IMR-90 (cell line): ENCODE measurements around the gene ACE2. TPM values are rescaled to one million over a fixed set of nuclear protein-coding genes. Genes with fewer than 3 reads are reported as not detected.

Experiments used
- ATAC-seq: fragments of 200-7000 bp; cut with Tn5 transposase; 2 replicates; pipeline ENCODE4 v1.9.1; 2020; ENCODE audit warnings: low read depth, mild to moderate bottlenecking, moderate library complexity
- BruUV-seq: library from RNA; stranded (reverse); fragments of 400-500 nt; replicated peaks from 2 replicates; lab custom pipeline; 2021; lab: Mats Ljungman, UMichigan
- CTCF ChIA-PET: fragments of 300-600 bp; formaldehyde crosslinking; extraction: SDS; loops from one replicate; lab custom pipeline; 2021; ENCODE audit warnings: antibody characterized with exemption; lab: Yijun Ruan, JAX
- POLR2A ChIA-PET: fragments of 300-600 bp; sonication (Branson Sonifier 250); formaldehyde crosslinking; loops from one replicate; lab custom pipeline; 2022; ENCODE audit warnings: antibody characterized with exemption; ENCODE audit not compliant: unreplicated experiment; lab: Charles Lee
- DNase-seq: peaks from one replicate; pipeline ENCODE4 v3.0.0; 2013
- H2AFZ ChIP-seq: replicated peaks from 2 replicates; pipeline ENCODE3; 2013; ENCODE audit warnings: low read length, mild to moderate bottlenecking; ENCODE audit not compliant: poor library complexity
- H2AK5ac ChIP-seq: 2 replicates; pipeline ENCODE4 v1.6.1; 2013; ENCODE audit warnings: low read depth, low read length, inconsistent platforms
- H2AK9ac ChIP-seq: replicated peaks from 2 replicates; pipeline ENCODE3; 2013; ENCODE audit warnings: mild to moderate bottlenecking, low read depth, low read length, moderate library complexity; ENCODE audit not compliant: poor library complexity
- H2BK120ac ChIP-seq: 2 replicates; pipeline ENCODE4 v1.6.1; 2013; ENCODE audit warnings: low read depth, low read length, inconsistent platforms
- H2BK15ac ChIP-seq: 3 replicates; pipeline ENCODE4 v1.6.1; 2013; ENCODE audit warnings: low read depth, low read length, inconsistent platforms
- H2BK20ac ChIP-seq: 2 replicates; pipeline ENCODE4 v1.6.1; 2013; ENCODE audit warnings: low read depth, mild to moderate bottlenecking, inconsistent platforms, low read length, moderate library complexity
- H2BK5ac ChIP-seq: 2 replicates; pipeline ENCODE4 v1.6.1; 2013; ENCODE audit warnings: mild to moderate bottlenecking, low read depth, low read length, inconsistent platforms; ENCODE audit not compliant: poor library complexity, severe bottlenecking
- H3K14ac ChIP-seq: replicated peaks from 2 replicates; pipeline ENCODE4 v1.6.1; 2013; ENCODE audit warnings: low read depth, low read length, inconsistent platforms
- H3K18ac ChIP-seq: 2 replicates; pipeline ENCODE4 v1.6.1; 2013; ENCODE audit warnings: low read depth, low read length, control low read depth
- H3K23ac ChIP-seq: 2 replicates; pipeline ENCODE4 v1.6.1; 2013; ENCODE audit warnings: low read depth, low read length, inconsistent platforms
- H3K27ac ChIP-seq: 2 replicates; pipeline ENCODE4 v1.5.1; 2013; ENCODE audit warnings: mild to moderate bottlenecking, control low read depth, low read length; ENCODE audit not compliant: insufficient read depth
- H3K27me3 ChIP-seq: 2 replicates; pipeline ENCODE4 v1.6.1; 2013; ENCODE audit warnings: low read length; ENCODE audit not compliant: control insufficient read depth, insufficient read depth
- H3K36me3 ChIP-seq: 2 replicates; pipeline ENCODE4 v1.6.1; 2013; ENCODE audit warnings: low read length, mixed read lengths; ENCODE audit not compliant: control insufficient read depth, insufficient read depth
- H3K4ac ChIP-seq: 2 replicates; pipeline ENCODE4 v1.6.1; 2013; ENCODE audit warnings: low read depth, low read length, inconsistent platforms
- H3K4me1 ChIP-seq: 2 replicates; pipeline ENCODE4 v1.6.1; 2013; ENCODE audit warnings: low read length, mixed read lengths; ENCODE audit not compliant: control insufficient read depth, insufficient read depth
- H3K4me2 ChIP-seq: 2 replicates; pipeline ENCODE4 v1.6.1; 2013; ENCODE audit warnings: low read depth, mild to moderate bottlenecking, control low read depth, low read length, moderate library complexity
- H3K4me3 ChIP-seq: 2 replicates; pipeline ENCODE4 v1.5.1; 2013; ENCODE audit warnings: low read depth, mild to moderate bottlenecking, control low read depth, low read length, moderate library complexity; ENCODE audit not compliant: insufficient read depth
- H3K56ac ChIP-seq: 2 replicates; pipeline ENCODE4 v1.6.1; 2013; ENCODE audit warnings: low read length, inconsistent platforms; ENCODE audit not compliant: insufficient read depth; ENCODE audit errors: extremely low read depth
- H3K79me1 ChIP-seq, 2 experiments: 2 replicates each; pipeline ENCODE4 v1.6.1; 2013; ENCODE audit warnings: low read length in 2 of 2, inconsistent platforms in 1 of 2, low read depth in 1 of 2
- H3K9ac ChIP-seq: 2 replicates; pipeline ENCODE4 v1.6.1; 2013; ENCODE audit warnings: low read depth, low read length, control low read depth
- H3K9me1 ChIP-seq: 2 replicates; pipeline ENCODE4 v1.6.1; 2013; ENCODE audit warnings: low read length, inconsistent platforms; ENCODE audit not compliant: insufficient read depth
- H3K9me3 ChIP-seq: 2 replicates; pipeline ENCODE4 v1.6.1; 2013; ENCODE audit warnings: low read length; ENCODE audit not compliant: control insufficient read depth, insufficient read depth
- H4K20me1 ChIP-seq: 2 replicates; pipeline ENCODE4 v1.6.1; 2013; ENCODE audit warnings: low read length, inconsistent platforms; ENCODE audit not compliant: insufficient read depth
- H4K5ac ChIP-seq: 2 replicates; pipeline ENCODE4 v1.6.1; 2013; ENCODE audit warnings: mild to moderate bottlenecking, low read depth, low read length, control low read depth
- H4K8ac ChIP-seq, 2 experiments: 2 replicates each; pipeline ENCODE4 v1.6.1; 2013; ENCODE audit warnings: low read depth in 2 of 2, low read length in 2 of 2, control low read depth in 1 of 2, inconsistent platforms in 1 of 2
- H4K91ac ChIP-seq: 2 replicates; pipeline ENCODE4 v1.6.1; 2013; ENCODE audit warnings: low read depth, low read length, inconsistent platforms; ENCODE audit not compliant: insufficient read depth
- CEBPB ChIP-seq: IDR thresholded peaks from 2 replicates; pipeline ENCODE4 v1.6.1; 2012; ENCODE audit warnings: low read depth, low read length, improper control_type of control experiment
- CTCF ChIP-seq: conservative IDR thresholded peaks from 2 replicates; pipeline ENCODE4 v1.5.1; 2012; ENCODE audit warnings: mild to moderate bottlenecking, low read depth, low read length, improper control_type of control experiment
- MXI1 ChIP-seq: IDR thresholded peaks from 2 replicates; pipeline ENCODE4 v1.6.1; 2012; ENCODE audit warnings: low read depth, mild to moderate bottlenecking, low read length, moderate library complexity, borderline replicate concordance
- WGBS, 2 experiments: methylation state at CpG; one replicate each; pipeline versions ENCODE4 v1.1.5 to v1.1.7; 2013; ENCODE audit warnings: missing lambda C conversion rate in 2 of 2; ENCODE audit not compliant: insufficient read length in 1 of 2; ENCODE audit errors: extremely low coverage in 2 of 2; 5-methylcytosine and 5-hydroxymethylcytosine counted together
- dilution Hi-C: fragments of 300-500 bp; cut with HindIII; formaldehyde crosslinking; loops from one replicate; pipeline ENCODE4 v1.14.3; 2018; ENCODE audit warnings: low sequenced_read_pairs; ENCODE audit not compliant: unreplicated experiment
- in situ Hi-C: fragments of 300-500 bp; cut with MboI; formaldehyde crosslinking; loops from 3 replicates; pipeline ENCODE4 v1.14.3; 2019; ENCODE audit warnings: low sequenced_read_pairs, inconsistent platforms, mixed read lengths
- intact Hi-C: fragments of 100-400 bp; cut with micrococcal nuclease; formaldehyde crosslinking; loops from 2 replicates; pipeline ENCODE4 v1.10.0; 2022
- polyA plus RNA-seq, 3 experiments: library from polyadenylated mRNA; depleted of rRNA; stranded (reverse); fragments of >200 nt; gene quantifications; 2 replicates each; pipeline ENCODE4 v1.2.3, GENCODE V29; 2012; ENCODE audit warnings: low replicate concordance in 1 of 3
- total RNA-seq: library from RNA; depleted of rRNA; stranded (reverse); fragments of >200 nt; gene quantifications from 2 replicates; pipeline ENCODE4 v1.2.3, GENCODE V29; 2012
- TF ChIP-seq, protein P1 (sequence below): fragments of 150-350 bp; IDR thresholded peaks from 2 replicates; pipeline ENCODE4 v1.6.1; 2016; ENCODE audit warnings: low read depth, mild to moderate bottlenecking, low read length, moderate library complexity, borderline replicate concordance
- TF ChIP-seq, protein P2 (sequence below): fragments of 150-350 bp; IDR thresholded peaks from 2 replicates; pipeline ENCODE4 v1.6.1; 2017; ENCODE audit warnings: mild to moderate bottlenecking, antibody characterized with exemption, low read length, low read depth

Gene ACE2
- total and polyA plus RNA-seq, 2 of the 4 experiments (the other 2 are of a cell fraction): not detected

DNA sequence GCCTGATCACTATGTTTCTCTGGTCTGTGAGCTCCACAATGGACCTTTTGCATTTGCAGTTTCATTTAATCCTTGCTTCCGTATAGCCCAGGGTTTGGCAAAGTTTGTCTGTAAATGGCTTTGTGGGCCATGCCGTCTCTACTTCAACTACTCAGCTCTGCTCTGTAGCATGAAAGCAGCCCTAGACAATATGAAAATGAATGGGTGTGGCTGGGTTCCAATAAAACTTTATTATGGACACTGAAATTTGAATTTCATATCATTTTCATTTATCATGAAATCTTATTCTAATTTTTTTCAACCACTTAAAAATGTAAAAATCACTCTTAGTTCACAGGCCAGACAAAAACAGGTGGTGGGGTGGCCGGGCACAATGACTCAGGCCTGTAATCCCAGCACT is 41.5 kb downstream of the ACE2 start:
- no peaks in the 10 kb centered on the region for H3K9me1 ChIP-seq
- no peak overlapping the region for H3K4ac ChIP-seq
- H2BK20ac ChIP-seq: no peak overlapping the region
- no peaks in the 10 kb centered on the region for H3K4me1 ChIP-seq
- H2AK5ac ChIP-seq: no peak overlapping the region
- POLR2A ChIA-PET: no interaction called here
- H3K27ac ChIP-seq: no peak overlapping the region
- H3K4me3 ChIP-seq: no peak overlapping the region
- H4K20me1 ChIP-seq: no peaks in the 10 kb centered on the region
- H3K27me3 ChIP-seq: peaks cover 4% of the 10 kb centered on the region
- H2BK120ac ChIP-seq: no peak overlapping the region
- H2BK5ac ChIP-seq: no peak overlapping the region
- no peak for TF ChIP-seq CEBPB
- TF ChIP-seq MXI1: no peak
- TF ChIP-seq, protein P1, sequence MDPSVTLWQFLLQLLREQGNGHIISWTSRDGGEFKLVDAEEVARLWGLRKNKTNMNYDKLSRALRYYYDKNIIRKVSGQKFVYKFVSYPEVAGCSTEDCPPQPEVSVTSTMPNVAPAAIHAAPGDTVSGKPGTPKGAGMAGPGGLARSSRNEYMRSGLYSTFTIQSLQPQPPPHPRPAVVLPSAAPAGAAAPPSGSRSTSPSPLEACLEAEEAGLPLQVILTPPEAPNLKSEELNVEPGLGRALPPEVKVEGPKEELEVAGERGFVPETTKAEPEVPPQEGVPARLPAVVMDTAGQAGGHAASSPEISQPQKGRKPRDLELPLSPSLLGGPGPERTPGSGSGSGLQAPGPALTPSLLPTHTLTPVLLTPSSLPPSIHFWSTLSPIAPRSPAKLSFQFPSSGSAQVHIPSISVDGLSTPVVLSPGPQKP: no peak
- TF ChIP-seq, protein P2, sequence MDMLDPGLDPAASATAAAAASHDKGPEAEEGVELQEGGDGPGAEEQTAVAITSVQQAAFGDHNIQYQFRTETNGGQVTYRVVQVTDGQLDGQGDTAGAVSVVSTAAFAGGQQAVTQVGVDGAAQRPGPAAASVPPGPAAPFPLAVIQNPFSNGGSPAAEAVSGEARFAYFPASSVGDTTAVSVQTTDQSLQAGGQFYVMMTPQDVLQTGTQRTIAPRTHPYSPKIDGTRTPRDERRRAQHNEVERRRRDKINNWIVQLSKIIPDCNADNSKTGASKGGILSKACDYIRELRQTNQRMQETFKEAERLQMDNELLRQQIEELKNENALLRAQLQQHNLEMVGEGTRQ: no peak
- TF ChIP-seq CTCF: no peak
- no CpG with 5 or more reads among the region's 3 CpGs for WGBS, 2 experiments
- H3K56ac ChIP-seq: no peak overlapping the region
- intact Hi-C loops: no loop called here
- no peaks in the 10 kb centered on the region for H3K9me3 ChIP-seq
- no TSS peak for BruUV-seq
- in situ Hi-C loops: no loop called here
- no peak overlapping the region for H2AK9ac ChIP-seq
- H3K18ac ChIP-seq: no peak overlapping the region
- no peak for ATAC-seq
- no peak overlapping the region for H4K8ac ChIP-seq
- no peaks in the 10 kb centered on the region for H3K36me3 ChIP-seq
- no peak overlapping the region for H2AFZ ChIP-seq
- H3K9ac ChIP-seq: no peak overlapping the region
- dilution Hi-C loops: no loop called here
- no peaks in the 10 kb centered on the region for H3K79me1 ChIP-seq
- no peak for DNase-seq
- CTCF ChIA-PET: no interaction called here
- no peak overlapping the region for H3K14ac ChIP-seq
- H4K91ac ChIP-seq: no peak overlapping the region
- no peak overlapping the region for H3K4me2 ChIP-seq
- H2BK15ac ChIP-seq: no peak overlapping the region
- H3K23ac ChIP-seq: no peak overlapping the region
- H4K5ac ChIP-seq: no peak overlapping the region
